C4-2B (cell line): ENCODE results near the gene TRIM29.

ENCODE experiments used
- CTCF ChIP-seq: fragments of 450-650 bp; conservative IDR thresholded peaks from 2 replicates; pipeline ENCODE4 v1.5.1; 2017; ENCODE audit warnings: mild to moderate bottlenecking
- ZFX ChIP-seq: fragments of 450-650 bp; IDR thresholded peaks from 2 replicates; pipeline ENCODE4 v1.6.1; 2017

- TF ChIP-seq CTCF (no peak), ZFX (no peak)
These were observed 10.0 kb upstream of the TRIM29 start for GRCh38 chr11:120147950-120148270.
